ENCODE results near the gene DNAJB2.
A peak's percentile ranks its signal among the peaks of the same experiment; 100 is the strongest.
"Not testable (repeated sequence)": the region's sequence is repeated elsewhere in the genome, so short reads cannot be mapped to it uniquely, and the experiment has no call there.

DNAJB2 gene

GRCh38 chr2:219279151-219279915, at the start of gene DNAJB2:
Gene DNAJB2, plus strand, starts transcription at chr2:219279366. Its CDS starts 468 bp downstream, at chr2:219279834.
- peak; percentile 99 for DNase-seq

GRCh38 chr2:219230059-219230540, 49.1 kb upstream of the DNAJB2 start:
- DNase-seq: no peak

GRCh38 chr2:219234331-219234730, 44.8 kb upstream of the DNAJB2 start:
- DNase-seq: no peak

GRCh38 chr2:219243291-219243761, 35.8 kb upstream of the DNAJB2 start:
- DNase-seq: no peak

- no peak for DNase-seq
Observed at GRCh38 chr2:219244789-219245147, 34.4 kb upstream of the DNAJB2 start.

- peak; percentile 86 for DNase-seq
Observed at GRCh38 chr2:219245148-219245898, 33.8 kb upstream of the DNAJB2 start, which contains the start of the genes GLB1L and STK16. Gene GLB1L, minus strand, starts transcription at chr2:219245444. Its CDS starts 1,871 bp downstream, at chr2:219243573. Gene STK16, plus strand, starts transcription at chr2:219245479. Its CDS starts 521 bp downstream, at chr2:219246000.

DNA sequence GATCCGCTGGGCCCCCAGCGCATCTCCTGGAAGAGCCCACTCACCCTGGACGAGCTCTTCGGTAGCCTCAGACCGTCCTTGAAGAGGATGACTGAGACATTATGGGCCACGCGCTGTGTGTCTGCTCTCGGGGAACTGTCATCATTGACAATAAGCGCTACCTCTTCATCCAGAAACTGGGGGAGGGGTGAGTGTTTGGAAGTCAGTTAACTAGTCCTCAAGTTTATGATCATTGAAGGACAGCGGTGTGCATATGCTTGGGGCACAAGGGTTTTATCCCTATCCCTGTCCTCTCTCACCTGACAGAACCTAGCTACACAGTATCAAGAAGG, 33.3 kb upstream of the DNAJB2 start:
- DNase-seq: no peak

- no peak for DNase-seq
Observed at GRCh38 chr2:219246559-219246958, 32.6 kb upstream of the DNAJB2 start.

GRCh38 chr2:219247678-219248642, 31.2 kb upstream of the DNAJB2 start:
- peak; percentile 50 for DNase-seq

GRCh38 chr2:219248845-219249202, 30.3 kb upstream of the DNAJB2 start:
- DNase-seq: no peak

GRCh38 chr2:219249203-219249980, 29.8 kb upstream of the DNAJB2 start:
- DNase-seq: peak; percentile 43

- no peak for DNase-seq
Observed at GRCh38 chr2:219250049-219250781, 29.0 kb upstream of the DNAJB2 start.

DNA sequence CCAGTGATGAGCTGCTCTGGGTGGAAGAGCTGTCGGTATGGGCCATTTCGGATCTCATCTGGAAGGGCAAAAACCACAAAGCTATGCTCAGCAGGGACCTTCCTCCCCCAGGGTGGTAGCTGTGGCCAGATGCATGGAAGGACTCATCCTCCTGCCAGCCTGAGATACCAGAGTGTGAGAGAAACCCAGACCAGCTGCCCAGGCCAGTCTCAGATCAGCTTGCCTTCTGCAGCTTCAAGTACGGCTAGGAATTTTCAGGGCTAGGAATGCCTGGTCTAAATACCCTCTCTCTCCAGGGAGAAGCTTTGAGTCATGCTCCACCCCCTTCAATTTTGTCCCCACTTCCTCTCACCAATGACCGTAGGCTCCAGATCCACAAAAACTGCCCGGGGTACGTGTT, 27.5 kb upstream of the DNAJB2 start:
- no peak for DNase-seq

DNA sequence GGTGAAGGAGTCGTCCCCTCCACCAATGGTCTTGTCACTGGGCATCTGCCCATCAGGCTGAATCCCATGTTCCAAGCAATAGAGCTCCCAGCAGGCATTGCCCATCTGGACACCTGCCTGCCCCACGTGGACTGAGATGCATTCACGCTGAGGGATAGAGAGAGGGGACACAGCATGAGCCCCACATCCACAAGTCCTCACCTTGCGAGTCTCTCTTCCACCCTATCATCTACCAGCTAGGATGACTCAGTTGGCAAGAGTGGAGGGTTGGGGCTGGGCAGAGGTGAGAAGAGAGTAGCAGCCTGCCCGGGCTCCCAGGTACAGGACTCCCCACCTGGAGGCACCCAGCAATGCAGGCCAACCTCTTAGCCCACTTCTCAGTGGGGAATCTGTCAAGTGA, 27.1 kb upstream of the DNAJB2 start:
- peak; percentile 35 for DNase-seq

GRCh38 chr2:219252570-219252899, 26.6 kb upstream of the DNAJB2 start:
- DNase-seq: no peak

DNA sequence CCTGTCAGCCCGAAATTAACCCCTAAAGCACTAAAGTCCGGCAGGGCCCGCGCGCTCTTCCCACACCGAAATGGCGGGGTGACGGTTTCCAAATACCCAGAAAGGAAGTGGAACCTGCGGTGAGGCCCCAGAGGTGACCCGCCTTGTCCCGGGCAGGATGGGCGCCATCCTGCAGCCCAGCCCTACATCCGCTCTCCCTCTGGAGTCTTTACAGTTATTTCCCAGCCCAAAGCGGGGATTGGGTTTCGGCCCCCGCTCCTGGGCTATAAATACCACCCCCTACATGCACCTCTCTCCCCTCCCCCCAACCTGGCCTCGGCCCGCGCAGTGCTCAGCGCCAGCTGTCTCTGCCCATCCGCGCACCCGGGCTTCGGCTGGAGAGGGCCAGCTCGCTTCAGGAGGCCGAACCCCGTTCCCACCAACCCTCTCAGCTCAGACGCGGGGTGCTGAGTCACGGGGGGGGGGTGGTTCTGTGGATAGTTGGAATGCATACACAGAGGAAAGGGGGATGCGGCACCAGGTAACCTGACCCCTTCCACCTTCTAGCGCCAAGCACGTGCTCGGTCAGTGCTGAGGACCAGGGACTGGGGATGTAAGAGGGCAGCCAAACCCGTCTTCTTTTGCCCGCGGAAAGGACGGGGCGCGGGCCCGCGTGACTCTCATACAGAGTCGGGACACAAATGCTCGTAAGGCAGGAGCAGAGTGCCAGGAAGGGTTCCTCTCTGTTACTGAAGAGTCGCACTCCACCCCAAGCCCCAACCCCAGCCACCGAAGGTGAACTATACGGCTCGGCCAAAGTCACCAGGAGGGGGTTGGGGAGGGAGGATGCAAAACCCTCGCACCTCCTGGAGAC, 26.0 kb upstream of the DNAJB2 start, which contains the start of gene TUBA4B:
TUBA4B (plus strand) TSS at position 344 of the 853 bp plus-strand sequence; CDS start at position 509, 165 bp downstream.
- peak; percentile 65 for DNase-seq

DNA sequence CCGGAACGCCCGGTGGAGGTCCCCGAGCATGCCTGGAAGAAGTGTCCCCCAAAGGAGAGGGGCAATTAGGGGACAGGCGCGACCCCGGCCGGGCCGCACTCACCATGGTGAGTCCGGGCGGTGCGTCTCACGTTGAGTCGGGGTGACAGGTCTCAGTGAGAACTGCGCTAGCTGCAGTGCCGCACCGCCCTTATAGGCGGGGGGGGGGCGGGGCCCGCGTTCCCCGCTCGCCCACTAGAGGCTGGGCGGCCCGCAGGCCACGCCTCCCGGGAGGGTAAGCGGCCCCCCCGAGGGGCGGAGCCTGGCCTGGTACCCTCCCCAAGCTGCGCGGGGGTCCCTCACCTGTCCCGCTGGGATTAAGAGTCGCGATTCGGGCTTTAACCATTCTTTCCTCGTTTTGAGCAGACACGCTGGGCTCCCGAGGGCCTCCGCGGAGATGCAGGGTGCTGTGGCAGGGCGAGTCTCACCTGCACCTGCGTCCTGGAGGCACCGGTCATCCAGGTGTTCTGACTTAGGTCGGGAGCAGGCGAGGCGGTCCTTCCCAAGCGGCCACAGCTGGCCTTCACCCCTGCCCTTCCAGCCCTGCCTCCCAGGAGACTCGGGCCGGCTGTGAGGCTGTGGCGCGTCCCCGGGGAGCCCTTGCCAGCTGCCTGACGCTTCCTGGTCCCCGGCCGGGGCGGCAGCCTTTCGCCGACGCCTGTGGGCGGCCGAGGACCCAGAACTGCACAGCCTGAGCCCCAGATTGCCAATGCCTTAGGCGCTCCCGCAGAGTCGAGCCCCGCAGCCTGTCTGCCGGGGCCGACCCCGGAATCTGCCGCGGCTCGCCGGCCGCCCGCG, 25.2 kb upstream of the DNAJB2 start, which contains the start of gene TUBA4A:
TUBA4A (minus strand) TSS at position 166 of the 837 bp plus-strand sequence; CDS start at position 106, 60 bp downstream.
- peak; percentile 83 for DNase-seq

DNA sequence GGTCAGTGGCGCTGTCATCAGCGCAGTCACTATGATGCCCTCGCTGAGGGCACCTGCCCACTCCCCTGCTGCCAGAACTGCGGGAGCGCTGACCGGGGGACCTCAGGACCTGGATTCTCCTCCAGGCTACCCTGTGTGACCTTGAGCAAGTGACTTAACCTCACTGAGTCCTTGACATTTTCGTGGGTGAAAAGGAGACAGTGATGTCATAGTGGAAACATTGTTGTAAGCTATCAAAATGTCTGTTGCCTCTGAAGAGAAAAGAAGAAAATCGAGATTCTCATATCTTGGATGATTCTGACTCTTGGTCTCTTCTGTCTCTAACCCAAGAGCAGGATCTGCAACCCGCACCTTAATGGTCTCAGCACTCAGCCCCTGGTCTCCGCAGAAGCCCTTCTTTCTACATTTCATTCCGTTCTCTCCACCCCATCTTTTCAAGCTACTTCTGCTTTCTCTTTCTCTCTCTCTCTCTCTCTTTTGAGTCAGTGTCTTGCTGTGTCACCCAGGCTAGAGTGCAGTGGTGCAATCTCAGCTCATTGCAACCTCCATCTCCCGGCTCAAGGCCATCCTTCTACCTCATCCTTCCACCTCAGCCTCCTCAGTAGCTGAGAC, 24.5 kb upstream of the DNAJB2 start:
- no peak for DNase-seq

GRCh38 chr2:219258942-219259341, 20.2 kb upstream of the DNAJB2 start:
- not testable (repeated sequence) for DNase-seq

Measured in NK-92 treated with Interleukin-12 subunit alpha and Interleukin-12 subunit beta, amount 100 ng/mL, for 24 hours (cell line).